Heart left ventricle (tissue), 16 donors: Measurements from ENCODE around the gene SUCLG1. TPM values are rescaled to one million over a fixed set of nuclear protein-coding genes. Genes with fewer than 3 reads are reported as not detected.
A peak's percentile ranks its signal among the peaks of the same experiment; 100 is the strongest.

ENCODE experiments used
- ATAC-seq, 4 donors: fragments of 200-7000 bp; cut with Tn5 transposase; one replicate each; pipeline ENCODE4 v1.9.1; 2020 to 2022; ENCODE audit warnings: moderate library complexity in 4 of 4, mild to moderate bottlenecking in 3 of 4, moderate number of reproducible peaks in 1 of 4
- DNase-seq, 5 donors: peaks; one replicate each; pipeline ENCODE4 v3.0.0-alpha.2; 2020
- H3K27ac ChIP-seq, 12 donors: fragments of 200-600 bp; sonication (generic) in 4 of 12; one replicate each; pipeline versions ENCODE4 v1.5.0 to v1.8.0; 2016 to 2022; ENCODE audit warnings: mild to moderate bottlenecking in 2 of 12
- H3K27me3 ChIP-seq, 9 donors: fragments of 200-600 bp; sonication (generic) in 2 of 9; one replicate each; pipeline versions ENCODE4 v1.5.1 to v1.8.0; 2016 to 2022; ENCODE audit warnings: mild to moderate bottlenecking in 3 of 9
- H3K36me3 ChIP-seq, 9 donors: fragments of 200-600 bp; sonication (generic) in 2 of 9; one replicate each; pipeline versions ENCODE4 v1.5.0 to v1.8.0; 2018 to 2022; ENCODE audit warnings: mild to moderate bottlenecking in 2 of 9
- H3K4me1 ChIP-seq, 12 donors: fragments of 200-600 bp; sonication (generic) in 4 of 12; one replicate each; pipeline versions ENCODE4 v1.5.0 to v1.8.0; 2016 to 2022; ENCODE audit warnings: mild to moderate bottlenecking in 3 of 12
- H3K4me3 ChIP-seq, 12 donors: fragments of 200-600 bp; sonication (generic) in 4 of 12; one replicate each; pipeline versions ENCODE4 v1.5.0 to v1.8.0; 2017 to 2022; ENCODE audit warnings: mild to moderate bottlenecking in 9 of 12, moderate library complexity in 4 of 12
- H3K9me3 ChIP-seq, 12 donors: fragments of 200-600 bp; sonication (generic) in 4 of 12; one replicate each; pipeline versions ENCODE4 v1.5.0 to v1.8.0; 2016 to 2022; ENCODE audit warnings: mild to moderate bottlenecking in 1 of 12
- CTCF ChIP-seq, 12 donors: fragments of 200-600 bp; sonication (generic) in 4 of 12; IDR thresholded peaks; one replicate each; pipeline versions ENCODE4 v1.5.0 to v1.8.0; 2018 to 2022; ENCODE audit warnings: antibody characterized with exemption in 12 of 12, mild to moderate bottlenecking in 5 of 12
- POLR2A ChIP-seq, 2 donors: fragments of 450-650 bp; IDR thresholded peaks; one replicate each; pipeline ENCODE4 v1.6.1; 2017; ENCODE audit warnings: antibody characterized with exemption in 2 of 2, mild to moderate bottlenecking in 2 of 2, moderate library complexity in 2 of 2
- whole genome bisulfite sequencing, 4 donors: extraction: QIAGEN DNeasy Blood & Tissue Kit in 2 of 4; methylation state at CpG; one replicate each; pipeline versions ENCODE4 v1.1.5 to v1.1.7; 2013 to 2018; 5-methylcytosine and 5-hydroxymethylcytosine counted together
- intact Hi-C, 10 donors: fragments of 100-400 bp; cut with DNase I; formaldehyde crosslinking; loops; one replicate each; pipeline versions ENCODE4 v1.11.1 to v1.14.2; 2022
- long read RNA-seq, 3 donors: library from polyadenylated mRNA; unstranded; transcript quantifications; one replicate each; pipeline ENCODE4 v2.0.0, GENCODE V29; 2020 to 2021
- polyA plus RNA-seq, 2 donors: library from polyadenylated mRNA; stranded (reverse); fragments of 200-250 nt; gene quantifications; one replicate each; pipeline ENCODE4 v1.2.3, GENCODE V29; 2013
- total RNA-seq, 9 donors: library from RNA; depleted of rRNA in 2 of 9; stranded (reverse); fragments of >200 nt in 2 of 9; fragmentation: NEBNext Ultra II Directional in 3 of 9; extraction: Animal tissue kit (Norgen Biotek cat#: 25700) in 3 of 9; gene quantifications; one replicate each; pipeline versions ENCODE4 v1.1.0 to v1.2.4, GENCODE V29; 2016 to 2023
- donor health status: ischemic (EF 13 %, LVEDD 7.1; RV severe dilation, severe dysfunction).
- donor health status: healthy with polysubstance abuse.
- donor health status: DM: no; HTN: yes; CAD: no.
- donor health status: DM: no; HTN: no; CAD: no.
- donor health status: ischemic (EF 25% LVEDD 6.9; RV normal size, moderate dysfunction).
- donor health status: ischemic (EF 25% LVEDD 5.7; RV mildly dilated, moderate dysfunction).
- donor health status: healthy.
- donor health status: DM: yes; HTN: yes; CAD: no.
- donor health status: ischemic (EF 35%, LVEDD 5.7; RV mildly dilated, moderate dysfunction).
- donor health status: nonischemic (EF 11% LVEDD 7.7; RV severe dilation, severe dysfunction).
- donor health status: DM: yes; HTN: yes; CAD: no.
- donor health status: PGD.
- donor health status: ischemic (EF 29% LVEDD 5.4; RV normal size, mild dysfunction).
- donor health status: nonischemic (EF 23%, LVEDD 6.1; RV moderate dilation, normal function).

The SUCLG1 gene
- total RNA-seq (100 to 1,000 TPM; 184 to 348 (median 258) TPM), polyA plus RNA-seq (100 to 1,000 TPM; 224 to 336 TPM)
- long read RNA-seq, donor 1, transcript SUCLG1-201 (9 exons, 1,475 nt) = major isoform, 407 of 427 reads
- long read RNA-seq, donor 1, partial matches to known transcripts = 10 of 427 reads
- long read RNA-seq, donor 1, other reads (novel, unspliced or antisense) = 7 of 427 reads
- long read RNA-seq, donor 2, transcript SUCLG1-201 (9 exons, 1,475 nt) = major isoform, 927 of 1,013 reads
- long read RNA-seq, donor 2, transcript SUCLG1-205 (2 exons, 1,765 nt) = minor isoform, 6 of 1,013 reads
- long read RNA-seq, donor 2, partial matches to known transcripts = 68 of 1,013 reads
- long read RNA-seq, donor 2, other reads (novel, unspliced or antisense) = 12 of 1,013 reads
- long read RNA-seq, donor 3, transcript SUCLG1-201 (9 exons, 1,475 nt) = major isoform, 203 of 214 reads
- long read RNA-seq, donor 3, partial matches to known transcripts = 5 of 214 reads
- long read RNA-seq, donor 3, other reads (novel, unspliced or antisense) = 3 of 214 reads

- Histone ChIP-seq H3K4me3 (peak within 1 kb of the TSS; percentile 82 to 99 (median 92)), H3K27ac (peak within 1 kb of the TSS; percentile 85 to 99 (median 96)), H3K27me3 (no peaks in the 10 kb centered on the region), H3K9me3 (no peaks in the 10 kb centered on the region), H3K4me1 (peaks cover 3 to 42% (median 29%) of the 10 kb centered on the region in 12 donors), H3K36me3 (peaks cover 0 to 10% (median 0%) of the 10 kb centered on the region in 9 donors)
- WGBS, 4 donors = 0 to 1% (median 1%) methylated on average over 43 to 57 of the region's 57 CpGs
- intact Hi-C loops = no loop called here
- ATAC-seq (peak; percentile 95 to 98 (median 98)), DNase-seq (peak; percentile 89 to 93 (median 92))
- TF ChIP-seq POLR2A (IDR thresholded peaks at IDR 0.05) = peak in 1 of 2 donors; percentile 64
- no peak for TF ChIP-seq CTCF (IDR thresholded peaks at IDR 0.05)
Observed at GRCh38 chr2:84459018-84459943, at the start of gene SUCLG1. SUCLG1 (minus strand) TSS chr2:84459280; CDS start chr2:84459269, 11 bp downstream.

GRCh38 chr2:84498150-84498799, 39.2 kb upstream of the SUCLG1 start:
- intact Hi-C loops = loop anchor here (2.0 to 5.0 kb wide), 7 partner anchors 134 to 429 kb away; partner anchors contain the start of gene TRABD2A (in 6 of the 10)
- peaks cover 0 to 3% (median 0%) of the 10 kb centered on the region in 12 donors for H3K4me1 ChIP-seq
- no peak overlapping the region for H3K4me3 ChIP-seq
- peaks cover 0 to 4% (median 0%) of the 10 kb centered on the region in 12 donors for H3K9me3 ChIP-seq
- TF ChIP-seq POLR2A (IDR thresholded peaks at IDR 0.05) (no peak), CTCF (IDR thresholded peaks at IDR 0.05) (no peak)
- no peaks in the 10 kb centered on the region for H3K36me3 ChIP-seq
- no peak for DNase-seq
- no peak overlapping the region for H3K27ac ChIP-seq
- peaks cover 0 to 4% (median 0%) of the 10 kb centered on the region in 9 donors for H3K27me3 ChIP-seq
- ATAC-seq = no peak

- Histone ChIP-seq H3K27ac (no peak overlapping the region), H3K27me3 (peaks cover 0 to 4% (median 0%) of the 10 kb centered on the region in 9 donors), H3K9me3 (peaks cover 0 to 4% (median 0%) of the 10 kb centered on the region in 12 donors), H3K4me1 (peaks cover 0 to 3% (median 0%) of the 10 kb centered on the region in 12 donors), H3K4me3 (no peak overlapping the region), H3K36me3 (no peaks in the 10 kb centered on the region)
- DNase-seq (no peak), ATAC-seq (no peak)
- intact Hi-C loops = loop anchor here (1.0 to 5.0 kb wide), 8 partner anchors 135 to 430 kb away; partner anchors contain the start of gene TRABD2A (in 6 of the 10)
- TF ChIP-seq POLR2A (IDR thresholded peaks at IDR 0.05) = no peak
- 90 to 93% (median 91%) methylated on average over 3 of the region's 3 CpGs for WGBS, 4 donors
Observed at GRCh38 chr2:84497285-84497684, 38.2 kb upstream of the SUCLG1 start.

GRCh38 chr2:84496386-84496785, 37.3 kb upstream of the SUCLG1 start:
- no peak for ATAC-seq
- no peak for TF ChIP-seq POLR2A (IDR thresholded peaks at IDR 0.05)
- TF ChIP-seq CTCF (IDR thresholded peaks at IDR 0.05) = no peak

More at GRCh38 chr2:84496386-84496785, 37.3 kb upstream of the SUCLG1 start:
- no peak for DNase-seq
- intact Hi-C loops = loop anchor here (2.0 to 5.0 kb wide), 7 partner anchors 136 to 431 kb away; partner anchors contain the start of gene TRABD2A (in 6 of the 10)
- Histone ChIP-seq H3K9me3 (peaks cover 0 to 4% (median 0%) of the 10 kb centered on the region in 12 donors), H3K36me3 (no peaks in the 10 kb centered on the region), H3K27ac (no peak overlapping the region), H3K4me1 (peaks cover 0 to 3% (median 0%) of the 10 kb centered on the region in 12 donors), H3K4me3 (no peak overlapping the region), H3K27me3 (peaks cover 0 to 4% (median 0%) of the 10 kb centered on the region in 9 donors)
